ENCODE data around the gene BTN3A1. TPM values are rescaled to one million over a fixed set of nuclear protein-coding genes. Genes with fewer than 3 reads are reported as not detected.

The BTN3A1 gene
- total RNA-seq, 2 donors from 2014 or later: 1.9 to 2.0 TPM

GRCh38 chr6:26379292-26379691 lies 22.8 kb upstream of the BTN3A1 start:
- TF ChIP-seq CTCF (conservative IDR thresholded peaks at IDR 0.05): no peak
- Histone ChIP-seq H3K9ac (ENCODE audit: extremely low read depth, low read length, poor library complexity, severe bottlenecking) (no peak overlapping the region), H3K27ac (ENCODE audit: low read depth, low read length) (no peak overlapping the region), H3K9me3 (ENCODE audit: control insufficient read depth, low read length) (no peaks in the 10 kb centered on the region), H3K4me3 (ENCODE audit: low read length) (no peak overlapping the region), H3K4me1 (ENCODE audit: control insufficient read depth, insufficient read depth, low read length) (peaks cover 5% of the 10 kb centered on the region), H3K27me3 (ENCODE audit: control insufficient read depth, insufficient read depth, low read length, poor library complexity, severe bottlenecking) (peaks cover 24% of the 10 kb centered on the region), H3K36me3 (ENCODE audit: control insufficient read depth, insufficient read depth, low read length) (no peaks in the 10 kb centered on the region)
- no peak for DNase-seq
- peaks cover 9% of the 10 kb centered on the region for H3K27me3 Mint-ChIP-seq (ENCODE audit: insufficient read depth)
- H3K4me3 Mint-ChIP-seq: no peak overlapping the region
- H3K9me3 Mint-ChIP-seq: no peaks in the 10 kb centered on the region
- peaks cover 41% of the 10 kb centered on the region for H3K4me1 Mint-ChIP-seq
- WGBS, 2 experiments (ENCODE audit: insufficient coverage in 1 of 2, insufficient read length in 1 of 2): 56 to 100% methylated on average over 1 to 3 of the region's 3 CpGs
- no peaks in the 10 kb centered on the region for H3K36me3 Mint-ChIP-seq (ENCODE audit: low read depth)
- H3K27ac Mint-ChIP-seq: no peak overlapping the region

GRCh38 chr6:26379740-26380139 lies 22.3 kb upstream of the BTN3A1 start:
- Mint-ChIP-seq H3K9me3 (no peaks in the 10 kb centered on the region), H3K4me3 (no peak overlapping the region), H3K27ac (no peak overlapping the region), H3K4me1 (peaks cover 41% of the 10 kb centered on the region), H3K27me3 (ENCODE audit: insufficient read depth) (peaks cover 9% of the 10 kb centered on the region), H3K36me3 (ENCODE audit: low read depth) (no peaks in the 10 kb centered on the region)
- no peaks in the 10 kb centered on the region for H3K36me3 ChIP-seq (ENCODE audit: control insufficient read depth, insufficient read depth, low read length)
- no peak overlapping the region for H3K9ac ChIP-seq (ENCODE audit: extremely low read depth, low read length, poor library complexity, severe bottlenecking)
- DNase-seq: no peak
- no peak for TF ChIP-seq CTCF (conservative IDR thresholded peaks at IDR 0.05)
- peaks cover 24% of the 10 kb centered on the region for H3K27me3 ChIP-seq (ENCODE audit: control insufficient read depth, insufficient read depth, low read length, poor library complexity, severe bottlenecking)
- H3K9me3 ChIP-seq (ENCODE audit: control insufficient read depth, low read length): no peaks in the 10 kb centered on the region
- no peak overlapping the region for H3K27ac ChIP-seq (ENCODE audit: low read depth, low read length)
- no peak overlapping the region for H3K4me3 ChIP-seq (ENCODE audit: low read length)
- H3K4me1 ChIP-seq (ENCODE audit: control insufficient read depth, insufficient read depth, low read length): peaks cover 5% of the 10 kb centered on the region

- no peak for TF ChIP-seq CTCF (conservative IDR thresholded peaks at IDR 0.05)
- H3K27me3 Mint-ChIP-seq (ENCODE audit: insufficient read depth): peaks cover 9% of the 10 kb centered on the region
- H3K36me3 ChIP-seq (ENCODE audit: control insufficient read depth, insufficient read depth, low read length): no peaks in the 10 kb centered on the region
- WGBS, 2 experiments (ENCODE audit: insufficient coverage in 1 of 2, insufficient read length in 1 of 2): 87 to 97% methylated on average over 3 of the region's 3 CpGs
- no peak overlapping the region for H3K4me3 Mint-ChIP-seq
- no peak overlapping the region for H3K27ac ChIP-seq (ENCODE audit: low read depth, low read length)
- peaks cover 36% of the 10 kb centered on the region for H3K4me1 Mint-ChIP-seq
- H3K9me3 Mint-ChIP-seq: no peaks in the 10 kb centered on the region
- DNase-seq: no peak
- no peak overlapping the region for H3K9ac ChIP-seq (ENCODE audit: extremely low read depth, low read length, poor library complexity, severe bottlenecking)
- no peaks in the 10 kb centered on the region for H3K36me3 Mint-ChIP-seq (ENCODE audit: low read depth)
- H3K4me3 ChIP-seq (ENCODE audit: low read length): no peak overlapping the region
- H3K27ac Mint-ChIP-seq: no peak overlapping the region
- H3K9me3 ChIP-seq (ENCODE audit: control insufficient read depth, low read length): no peaks in the 10 kb centered on the region
- peaks cover 24% of the 10 kb centered on the region for H3K27me3 ChIP-seq (ENCODE audit: control insufficient read depth, insufficient read depth, low read length, poor library complexity, severe bottlenecking)
- peaks cover 5% of the 10 kb centered on the region for H3K4me1 ChIP-seq (ENCODE audit: control insufficient read depth, insufficient read depth, low read length)
Observed at GRCh38 chr6:26380256-26380655, 21.8 kb upstream of the BTN3A1 start.

Data from endodermal cell (in vitro differentiated cells).